Measurements from ENCODE around the gene TKTL1.

DNA sequence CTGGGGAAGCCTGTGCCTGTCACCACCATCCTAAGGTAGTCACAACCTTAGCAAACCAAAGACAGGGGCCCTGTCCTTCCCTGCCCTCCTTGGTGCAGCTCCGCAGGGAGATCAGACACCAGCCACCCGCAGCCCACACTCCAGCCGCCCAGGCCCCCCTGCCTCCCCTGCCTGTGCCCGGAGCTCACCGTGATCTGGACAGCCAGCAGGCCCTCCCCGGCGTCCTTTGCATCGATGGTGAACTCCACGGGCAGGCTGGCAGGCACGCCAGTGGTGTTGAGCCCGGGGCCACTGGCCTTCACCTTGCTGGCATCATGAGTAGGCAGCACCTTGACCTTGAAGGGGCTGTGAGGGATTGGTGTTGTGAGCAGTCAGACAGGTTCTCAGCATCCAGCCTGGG, 62.4 kb downstream of the TKTL1 start:
- TF ChIP-seq, protein P1, sequence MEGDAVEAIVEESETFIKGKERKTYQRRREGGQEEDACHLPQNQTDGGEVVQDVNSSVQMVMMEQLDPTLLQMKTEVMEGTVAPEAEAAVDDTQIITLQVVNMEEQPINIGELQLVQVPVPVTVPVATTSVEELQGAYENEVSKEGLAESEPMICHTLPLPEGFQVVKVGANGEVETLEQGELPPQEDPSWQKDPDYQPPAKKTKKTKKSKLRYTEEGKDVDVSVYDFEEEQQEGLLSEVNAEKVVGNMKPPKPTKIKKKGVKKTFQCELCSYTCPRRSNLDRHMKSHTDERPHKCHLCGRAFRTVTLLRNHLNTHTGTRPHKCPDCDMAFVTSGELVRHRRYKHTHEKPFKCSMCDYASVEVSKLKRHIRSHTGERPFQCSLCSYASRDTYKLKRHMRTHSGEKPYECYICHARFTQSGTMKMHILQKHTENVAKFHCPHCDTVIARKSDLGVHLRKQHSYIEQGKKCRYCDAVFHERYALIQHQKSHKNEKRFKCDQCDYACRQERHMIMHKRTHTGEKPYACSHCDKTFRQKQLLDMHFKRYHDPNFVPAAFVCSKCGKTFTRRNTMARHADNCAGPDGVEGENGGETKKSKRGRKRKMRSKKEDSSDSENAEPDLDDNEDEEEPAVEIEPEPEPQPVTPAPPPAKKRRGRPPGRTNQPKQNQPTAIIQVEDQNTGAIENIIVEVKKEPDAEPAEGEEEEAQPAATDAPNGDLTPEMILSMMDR (IDR thresholded peaks at IDR 0.05) = no peak
- no peak for TF ChIP-seq POLR2A (IDR thresholded peaks at IDR 0.05)

Data from uterus (tissue), 2 donors.